Measurements from ENCODE around the gene CALCOCO2. TPM values are rescaled to one million over a fixed set of nuclear protein-coding genes. Genes with fewer than 3 reads are reported as not detected.

Gene CALCOCO2
- total RNA-seq, 2 experiments from 2014 or later: 179 to 199 TPM

DNA sequence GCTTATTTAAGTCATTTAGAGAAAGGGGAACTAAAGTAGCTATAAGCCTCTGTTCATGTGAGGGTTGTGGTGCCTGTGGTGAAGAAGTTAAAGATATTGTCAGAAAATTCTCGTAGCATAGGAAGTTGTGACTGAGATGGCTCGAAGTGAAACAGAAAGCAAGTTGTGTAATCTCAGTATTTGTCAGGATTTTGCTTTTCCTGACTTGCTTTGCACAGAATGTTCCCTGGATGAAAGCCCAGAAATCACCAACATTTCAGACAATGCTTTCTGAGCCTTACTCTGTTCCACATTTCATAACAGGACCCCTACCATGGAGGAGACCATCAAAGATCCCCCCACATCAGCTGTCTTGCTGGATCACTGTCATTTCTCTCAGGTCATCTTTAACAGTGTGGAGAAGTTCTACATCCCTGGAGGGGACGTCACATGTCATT lies 10.6 kb downstream of the CALCOCO2 start:
- peak; percentile 89 for ATAC-seq (ENCODE audit: low read depth)
- peaks cover 52% of the 10 kb centered on the region for H3K4me1 Mint-ChIP-seq
- peak overlapping the region; percentile 91 for H3K27ac Mint-ChIP-seq
- no peaks in the 10 kb centered on the region for H3K9me3 Mint-ChIP-seq
- no peaks in the 10 kb centered on the region for H3K27me3 Mint-ChIP-seq
- no peak for DNase-seq
- H3K4me3 Mint-ChIP-seq: peak overlapping the region; percentile 81
- peaks cover 20% of the 10 kb centered on the region for H3K36me3 Mint-ChIP-seq
- POLR2A ChIA-PET: interaction anchor here (0.9 to 1.5 kb wide), 4 partner anchors 9 to 66 kb away, joined by 3 to 8 read pairs (median 6); partner anchors contain the start of gene ATP5MC1

GRCh38 chr17:48842746-48843145 lies 11.9 kb downstream of the CALCOCO2 start:
- Mint-ChIP-seq H3K4me1 (peaks cover 43% of the 10 kb centered on the region), H3K9me3 (no peaks in the 10 kb centered on the region), H3K27me3 (no peaks in the 10 kb centered on the region), H3K27ac (no peak overlapping the region), H3K4me3 (no peak overlapping the region), H3K36me3 (peaks cover 25% of the 10 kb centered on the region)
- POLR2A ChIA-PET: interaction anchor here (0.6 to 1.2 kb wide), 3 partner anchors 11 to 50 kb away, joined by 3 to 6 read pairs (median 5); partner anchors contain the start of gene ATP5MC1
- no peak for ATAC-seq (ENCODE audit: low read depth)
- no peak for DNase-seq

DNA sequence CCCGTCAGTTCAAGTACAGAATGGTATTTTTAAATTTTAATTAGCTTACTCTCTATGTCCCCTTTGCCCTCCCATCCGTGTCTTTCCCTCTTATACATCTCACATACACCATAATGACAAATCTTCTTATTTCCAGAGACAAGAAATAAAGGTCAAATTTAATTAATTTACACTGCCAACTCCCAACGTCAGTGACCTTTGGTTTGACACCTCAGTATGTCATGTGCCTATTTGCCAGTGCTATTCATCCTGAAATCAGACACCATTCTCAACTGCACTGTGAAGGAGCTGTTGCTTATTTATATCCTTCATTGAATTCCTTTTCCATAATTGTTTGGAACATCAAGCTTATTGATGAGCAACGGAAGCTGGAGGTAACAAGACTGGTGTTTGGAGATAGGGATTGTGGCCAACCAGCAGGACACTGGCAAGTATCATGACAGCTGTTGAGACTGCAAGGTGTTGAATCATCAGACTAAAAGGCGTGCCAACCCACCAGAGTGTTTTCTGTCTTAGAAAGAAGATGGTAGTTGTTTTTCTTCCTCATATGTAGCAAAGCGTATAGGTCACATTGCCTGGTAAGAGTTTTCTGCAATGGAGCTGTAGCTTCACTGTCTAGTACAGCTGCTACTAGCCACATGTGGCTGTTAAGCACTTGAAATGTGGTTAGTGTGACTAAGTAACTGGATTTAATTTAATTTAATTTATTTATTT lies 12.5 kb downstream of the CALCOCO2 start:
- ATAC-seq (ENCODE audit: low read depth) (no peak), DNase-seq (no peak)
- peaks cover 38% of the 10 kb centered on the region for H3K4me1 Mint-ChIP-seq
- H3K36me3 Mint-ChIP-seq: peaks cover 30% of the 10 kb centered on the region
- H3K27me3 Mint-ChIP-seq: no peaks in the 10 kb centered on the region
- H3K4me3 Mint-ChIP-seq: no peak overlapping the region
- no peak overlapping the region for H3K27ac Mint-ChIP-seq
- no peaks in the 10 kb centered on the region for H3K9me3 Mint-ChIP-seq
- POLR2A ChIA-PET: interaction anchor here (0.6 to 1.2 kb wide), 3 partner anchors 12 to 50 kb away, joined by 3 to 6 read pairs (median 5); partner anchors contain the start of gene ATP5MC1

GRCh38 chr17:48850792-48851323 lies 20.0 kb downstream of the CALCOCO2 start:
- Mint-ChIP-seq H3K27ac (peak overlapping the region; percentile 67), H3K36me3 (peaks cover 31% of the 10 kb centered on the region), H3K4me1 (peaks cover 13% of the 10 kb centered on the region), H3K27me3 (no peaks in the 10 kb centered on the region), H3K4me3 (peak overlapping the region; percentile 20), H3K9me3 (no peaks in the 10 kb centered on the region)
- ATAC-seq (ENCODE audit: low read depth) (peak; percentile 93), DNase-seq (no peak)
- POLR2A ChIA-PET: interaction anchor here (0.6 to 1.5 kb wide), 10 partner anchors 9 to 119 kb away, joined by 3 to 8 read pairs (median 3); no protein-coding TSS in a partner anchor

DNA sequence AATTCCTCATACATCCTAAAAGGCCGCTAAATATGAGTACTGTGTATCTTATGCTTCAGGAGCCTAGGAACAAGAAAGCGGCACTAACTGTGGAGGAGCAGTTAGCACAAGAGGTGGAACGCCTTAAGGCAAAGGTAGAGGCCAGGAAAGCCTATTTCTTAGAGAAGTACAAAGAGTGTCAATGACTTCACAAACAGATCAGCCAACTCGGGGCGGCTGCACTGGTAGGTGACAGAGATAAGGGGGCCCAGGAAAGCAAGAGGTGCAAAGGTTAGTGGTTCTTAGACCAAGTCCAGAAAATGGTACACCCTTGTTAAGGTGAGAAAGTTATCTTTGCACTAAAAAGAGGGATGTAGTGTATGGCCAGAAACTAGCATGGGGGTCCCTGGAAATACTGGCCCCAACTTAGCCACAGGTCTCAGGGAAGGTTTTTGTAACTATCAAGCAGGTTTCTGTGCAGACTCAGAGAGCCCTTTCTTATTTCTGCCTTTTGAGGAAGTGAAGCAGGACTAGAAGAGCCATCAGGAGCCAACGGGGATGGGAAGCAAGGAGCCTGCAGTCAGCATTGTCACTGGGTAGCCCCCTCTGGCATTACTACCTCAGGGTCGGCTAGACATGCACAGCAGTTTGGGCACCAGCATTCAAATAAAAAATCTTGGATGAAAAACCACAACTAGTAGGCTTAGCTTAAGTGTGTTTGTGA lies 24.1 kb downstream of the CALCOCO2 start:
- H3K4me3 Mint-ChIP-seq: no peak overlapping the region
- H3K36me3 Mint-ChIP-seq: peaks cover 30% of the 10 kb centered on the region
- no peaks in the 10 kb centered on the region for H3K27me3 Mint-ChIP-seq
- DNase-seq: no peak
- no peak overlapping the region for H3K27ac Mint-ChIP-seq
- no peaks in the 10 kb centered on the region for H3K9me3 Mint-ChIP-seq
- POLR2A ChIA-PET: no interaction called here
- ATAC-seq (ENCODE audit: low read depth): no peak
- peaks cover 14% of the 10 kb centered on the region for H3K4me1 Mint-ChIP-seq

DNA sequence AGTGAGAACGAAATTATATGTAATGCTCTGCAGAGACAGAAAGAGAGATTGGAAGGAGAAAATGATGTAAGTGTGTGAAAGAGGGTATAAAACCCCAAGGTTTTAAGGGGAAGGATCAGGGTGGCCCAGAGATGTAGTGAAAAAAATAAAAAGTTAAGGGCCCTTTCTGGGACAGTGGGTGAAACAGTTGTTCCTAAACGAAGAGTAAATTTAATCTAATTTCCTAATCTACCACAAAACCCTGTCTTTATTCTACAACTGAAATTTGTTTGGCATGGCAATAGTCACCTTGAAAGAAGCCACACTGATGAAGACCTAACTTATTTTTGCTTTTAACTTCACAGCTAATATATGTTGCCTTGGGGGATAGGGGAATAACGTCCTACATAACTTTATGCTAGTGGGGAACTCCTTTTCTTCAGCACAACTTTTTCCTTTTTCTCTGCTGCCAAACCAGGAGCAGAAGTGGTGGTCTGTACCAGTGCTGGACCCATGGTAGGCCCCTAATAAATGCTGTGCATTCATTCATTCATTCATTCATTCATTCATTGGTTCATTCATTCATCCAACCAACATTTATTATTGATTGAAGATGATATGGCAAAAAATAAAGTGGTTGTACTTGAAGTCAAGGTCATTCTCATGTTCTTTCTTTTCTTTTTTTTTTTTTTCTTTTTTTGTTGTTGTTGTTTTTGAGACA lies 25.4 kb downstream of the CALCOCO2 start:
- Mint-ChIP-seq H3K36me3 (peaks cover 32% of the 10 kb centered on the region), H3K27ac (peak overlapping the region; percentile 54)
- ATAC-seq (ENCODE audit: low read depth): no peak

DNA sequence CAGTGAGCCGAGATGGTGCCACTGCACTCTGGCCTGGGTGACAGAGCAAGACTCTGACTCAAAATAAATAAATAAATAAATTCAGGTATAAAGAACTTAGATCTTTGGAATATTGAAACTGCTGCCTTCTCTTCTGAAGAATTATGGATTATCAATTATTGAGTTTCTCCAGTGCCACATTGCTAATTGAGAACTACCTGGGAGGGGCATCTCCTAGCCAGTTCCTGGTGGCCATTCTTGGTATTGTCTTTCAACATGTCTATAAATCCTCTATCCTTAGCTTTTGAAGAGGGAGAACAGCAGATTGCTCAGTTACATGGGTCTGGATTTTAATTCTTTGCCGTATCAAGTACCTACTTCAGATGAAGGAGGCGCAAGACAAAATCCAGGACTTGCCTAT lies 29.2 kb downstream of the CALCOCO2 start:
- Mint-ChIP-seq H3K9me3 (no peaks in the 10 kb centered on the region), H3K36me3 (peaks cover 35% of the 10 kb centered on the region), H3K27ac (no peak overlapping the region), H3K4me3 (no peak overlapping the region), H3K4me1 (peaks cover 9% of the 10 kb centered on the region), H3K27me3 (no peaks in the 10 kb centered on the region)
- DNase-seq (no peak), ATAC-seq (ENCODE audit: low read depth) (no peak)
- POLR2A ChIA-PET: interaction anchor here (1.2 kb wide), 1 partner anchor 8 kb away, joined by 3 read pairs; no protein-coding TSS in a partner anchor

More for the DNA sequence above, 25.4 kb downstream of the CALCOCO2 start:
- Mint-ChIP-seq H3K4me3 (no peak overlapping the region), H3K4me1 (peaks cover 5% of the 10 kb centered on the region), H3K27me3 (no peaks in the 10 kb centered on the region), H3K9me3 (no peaks in the 10 kb centered on the region)
- POLR2A ChIA-PET: no interaction called here
- DNase-seq: no peak

- H3K4me3 Mint-ChIP-seq: no peak overlapping the region
- peaks cover 9% of the 10 kb centered on the region for H3K4me1 Mint-ChIP-seq
- ATAC-seq (ENCODE audit: low read depth) (no peak), DNase-seq (no peak)
- POLR2A ChIA-PET: interaction anchor here (1.2 kb wide), 1 partner anchor 8 kb away, joined by 3 read pairs; no protein-coding TSS in a partner anchor
- peaks cover 37% of the 10 kb centered on the region for H3K36me3 Mint-ChIP-seq
- H3K27me3 Mint-ChIP-seq: no peaks in the 10 kb centered on the region
- H3K27ac Mint-ChIP-seq: no peak overlapping the region
- no peaks in the 10 kb centered on the region for H3K9me3 Mint-ChIP-seq
Measured at GRCh38 chr17:48860456-48860855, 29.6 kb downstream of the CALCOCO2 start.

- no peak overlapping the region for H3K4me3 Mint-ChIP-seq
- no peaks in the 10 kb centered on the region for H3K9me3 Mint-ChIP-seq
- DNase-seq (no peak), ATAC-seq (ENCODE audit: low read depth) (no peak)
- POLR2A ChIA-PET: no interaction called here
- no peaks in the 10 kb centered on the region for H3K27me3 Mint-ChIP-seq
- peaks cover 1% of the 10 kb centered on the region for H3K4me1 Mint-ChIP-seq
- H3K27ac Mint-ChIP-seq: no peak overlapping the region
- H3K36me3 Mint-ChIP-seq: peaks cover 11% of the 10 kb centered on the region
Measured at GRCh38 chr17:48868916-48869500, 38.2 kb downstream of the CALCOCO2 start.

DNA sequence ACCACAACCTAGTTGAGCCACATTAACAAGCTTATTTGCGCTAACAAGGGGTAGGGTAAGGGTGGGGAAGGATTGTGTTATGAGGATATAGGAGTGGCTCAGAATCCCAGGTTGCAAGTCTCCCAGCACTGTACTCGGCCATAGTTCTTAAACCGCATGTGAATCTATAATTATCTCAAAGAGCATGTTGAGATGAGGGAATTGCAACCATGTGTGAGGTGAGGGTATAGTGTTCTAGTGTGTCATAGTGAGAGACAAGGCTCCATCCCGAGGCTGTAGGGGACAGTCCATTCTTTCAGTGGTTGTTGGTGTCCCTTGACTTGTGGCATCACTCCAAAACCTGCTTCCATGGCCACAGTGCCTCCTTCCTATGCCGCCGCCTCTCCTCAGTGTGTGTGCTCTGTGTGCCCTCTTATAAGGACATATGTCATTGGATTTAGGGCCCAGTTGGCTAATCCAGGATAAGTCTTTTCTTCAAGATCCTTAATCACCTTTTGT lies 39.0 kb downstream of the CALCOCO2 start:
- no peaks in the 10 kb centered on the region for H3K9me3 Mint-ChIP-seq
- DNase-seq (no peak), ATAC-seq (ENCODE audit: low read depth) (no peak)
- H3K4me1 Mint-ChIP-seq: peaks cover 1% of the 10 kb centered on the region
- H3K4me3 Mint-ChIP-seq: no peak overlapping the region
- no peak overlapping the region for H3K27ac Mint-ChIP-seq
- H3K36me3 Mint-ChIP-seq: peaks cover 11% of the 10 kb centered on the region
- H3K27me3 Mint-ChIP-seq: no peaks in the 10 kb centered on the region
- POLR2A ChIA-PET: no interaction called here

GRCh38 chr17:48871035-48871550 lies 40.3 kb downstream of the CALCOCO2 start:
- no peaks in the 10 kb centered on the region for H3K27me3 Mint-ChIP-seq
- no peak overlapping the region for H3K27ac Mint-ChIP-seq
- peaks cover 1% of the 10 kb centered on the region for H3K4me1 Mint-ChIP-seq
- POLR2A ChIA-PET: no interaction called here
- ATAC-seq (ENCODE audit: low read depth) (peak; percentile 60), DNase-seq (no peak)
- H3K4me3 Mint-ChIP-seq: no peak overlapping the region
- no peaks in the 10 kb centered on the region for H3K9me3 Mint-ChIP-seq
- H3K36me3 Mint-ChIP-seq: peaks cover 4% of the 10 kb centered on the region

- no peak for ATAC-seq (ENCODE audit: low read depth)
- Mint-ChIP-seq H3K27me3 (peaks cover 2% of the 10 kb centered on the region), H3K36me3 (no peaks in the 10 kb centered on the region), H3K4me1 (peaks cover 1% of the 10 kb centered on the region), H3K9me3 (no peaks in the 10 kb centered on the region), H3K27ac (no peak overlapping the region), H3K4me3 (no peak overlapping the region)
- POLR2A ChIA-PET: no interaction called here
- DNase-seq: no peak
Measured at GRCh38 chr17:48871551-48872351, 40.9 kb downstream of the CALCOCO2 start.
